HFF-Myc (cell line): ENCODE results near the gene LYST.

Experiments
- DNase-seq: peaks from one replicate; pipeline ENCODE4 v3.0.0-alpha.2; 2011; ENCODE audit warnings: low read depth; ENCODE audit errors: extremely low read depth
- H3K4me3 ChIP-seq: replicated peaks from 2 replicates; pipeline ENCODE4 v1.5.1; 2011; ENCODE audit warnings: low read depth, mild to moderate bottlenecking, control low read depth, low read length
- CTCF ChIP-seq: IDR thresholded peaks from 2 replicates; pipeline ENCODE4 v1.5.1; 2012; ENCODE audit warnings: mild to moderate bottlenecking, low read depth, low read length, control low read depth; ENCODE audit errors: missing control alignments

Gene LYST

GRCh38 chr1:235783148-235783776, 83.4 kb downstream of the LYST start:
- DNase-seq, result peak; percentile 17
- H3K4me3 ChIP-seq, result no peak overlapping the region
- peak; percentile 9 for TF ChIP-seq CTCF

DNA sequence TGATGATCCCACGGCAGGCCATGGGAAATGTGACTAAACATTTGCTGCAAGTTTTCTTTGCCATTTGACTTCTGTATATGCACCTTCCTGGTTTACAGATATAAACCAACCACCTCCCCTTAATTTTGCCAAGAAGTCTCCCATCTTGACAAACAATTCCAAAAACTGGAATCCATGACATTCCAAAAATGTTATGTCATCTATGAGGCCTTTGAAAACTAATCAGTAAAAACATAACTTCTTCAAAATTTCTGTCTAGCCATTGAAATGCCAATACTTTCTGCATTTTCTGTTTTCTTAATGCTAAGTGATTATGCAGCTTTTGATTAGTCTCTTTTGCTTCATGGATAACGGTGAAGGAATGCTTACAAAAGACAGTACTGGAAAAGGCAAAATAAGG, 84.1 kb downstream of the LYST start:
- H3K4me3 ChIP-seq, result no peak overlapping the region
- no peak for TF ChIP-seq CTCF
- DNase-seq, result no peak

DNA sequence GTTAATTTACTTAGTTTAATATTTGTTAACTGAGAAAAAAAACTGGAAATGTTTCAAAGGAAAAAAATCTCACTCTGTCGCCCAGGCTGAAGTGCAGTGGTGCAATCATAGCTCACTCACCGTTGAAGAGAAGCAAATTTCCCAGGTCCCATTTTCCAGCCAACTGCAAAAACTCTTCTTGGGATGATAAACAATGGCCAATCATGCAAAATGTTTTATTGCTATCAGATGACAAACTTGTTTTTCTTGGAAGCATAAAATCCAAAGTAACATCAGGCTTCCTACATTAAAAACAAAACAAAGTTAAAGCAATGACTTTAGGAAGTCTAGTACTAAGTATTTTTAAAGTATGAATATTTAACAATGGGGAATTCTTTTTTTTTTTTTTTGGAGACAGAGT, 84.9 kb downstream of the LYST start:
- no peak for TF ChIP-seq CTCF

GRCh38 chr1:235779770-235780169, 86.9 kb downstream of the LYST start:
- H3K4me3 ChIP-seq, result no peak overlapping the region
- no peak for TF ChIP-seq CTCF

More for the DNA sequence above, 84.9 kb downstream of the LYST start:
- no peak for DNase-seq
- H3K4me3 ChIP-seq, result no peak overlapping the region

DNA sequence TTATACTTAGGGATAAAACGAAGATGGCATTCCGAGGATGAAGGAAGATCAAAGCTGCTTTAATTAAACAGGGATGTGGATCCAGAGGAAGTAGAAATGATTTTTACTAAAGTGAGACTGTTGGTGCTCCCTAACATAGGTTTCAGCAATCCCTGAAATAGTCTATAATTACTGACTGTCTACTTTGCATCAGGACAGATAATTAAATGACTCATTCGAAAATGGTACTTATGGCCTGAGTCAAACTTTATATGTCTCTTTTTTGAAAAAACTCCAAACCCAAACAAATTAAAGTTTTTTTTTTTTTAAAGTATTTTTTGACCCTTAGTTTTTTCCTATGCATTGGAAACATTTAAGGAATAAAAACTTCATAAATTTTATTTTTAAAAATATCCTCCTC, 90.3 kb downstream of the LYST start:
- no peak for DNase-seq
- H3K4me3 ChIP-seq, result no peak overlapping the region
- TF ChIP-seq CTCF, result no peak

More at GRCh38 chr1:235779770-235780169, 86.9 kb downstream of the LYST start:
- no peak for DNase-seq

DNA sequence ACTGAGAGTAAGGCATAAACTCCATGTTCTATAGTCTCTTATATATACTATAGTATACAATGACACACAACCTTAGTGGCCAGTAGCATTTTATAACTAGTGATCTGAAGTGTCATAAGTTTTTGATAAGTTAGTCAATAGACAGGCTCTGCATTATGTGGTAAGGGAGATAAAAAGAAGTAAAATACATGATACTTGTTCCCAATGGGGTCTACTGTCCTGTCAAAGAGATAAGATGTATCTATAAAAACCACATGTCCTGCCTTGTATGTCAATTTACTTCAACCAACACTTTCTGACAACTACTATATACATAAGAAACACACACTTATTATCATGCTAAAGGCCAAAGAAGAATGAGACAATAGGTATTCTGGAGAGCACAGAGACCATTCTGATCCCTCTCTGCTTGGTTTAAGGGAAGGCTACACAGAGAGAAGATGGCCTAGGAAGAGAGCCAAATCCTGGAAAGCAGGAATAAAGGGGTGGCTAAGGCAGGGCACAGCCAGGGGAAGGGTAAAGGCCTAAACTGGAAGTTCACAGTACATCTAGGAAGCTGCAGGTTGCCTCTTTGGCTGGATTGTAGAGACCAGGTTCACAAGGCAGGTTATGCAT, 91.4 kb downstream of the LYST start:
- DNase-seq, result no peak
- no peak overlapping the region for H3K4me3 ChIP-seq
- TF ChIP-seq CTCF, result no peak
